SK-N-SH treated with all-trans-retinoic acid at 6 μM for 48 hours (cell line): ENCODE results near the gene PAQR5.

Experiments used
- ARNTL ChIP-seq: fragments of 450-650 bp; formaldehyde crosslinking; IDR thresholded peaks from 2 replicates; pipeline ENCODE4 v1.5.0; 2020; ENCODE audit warnings: low read depth, mild to moderate bottlenecking, moderate library complexity, borderline replicate concordance
- ZNF70 ChIP-seq: fragments of 450-650 bp; formaldehyde crosslinking; IDR thresholded peaks from 2 replicates; pipeline ENCODE4 v1.5.0; 2020; ENCODE audit warnings: mild to moderate bottlenecking, moderate library complexity

- no peak for TF ChIP-seq ZNF70 (CRISPR knock-in tag)
- TF ChIP-seq ARNTL (CRISPR knock-in tag) = no peak
Measured at GRCh38 chr15:69279636-69280035, 19.1 kb upstream of the PAQR5 start.
